Left forelimb (tissue), 1 donor: Measurements from ENCODE around the gene SIRT1.
"Not testable (repeated sequence)": the region's sequence is repeated elsewhere in the genome, so short reads cannot be mapped to it uniquely, and the experiment has no call there.

Source experiments
- DNase-seq: peaks from one replicate; pipeline ENCODE4 v3.0.0-alpha.2; 2018; ENCODE audit warnings: low spot score

Gene SIRT1

GRCh38 chr10:67884313-67884841 is at the start of gene SIRT1:
Gene SIRT1, plus strand, starts transcription at chr10:67884656. Its CDS starts 66 bp downstream, at chr10:67884722.
- DNase-seq: peak; percentile 99

- not testable (repeated sequence) for DNase-seq
These were observed 48.7 kb upstream of the SIRT1 start for GRCh38 chr10:67835541-67836394.

GRCh38 chr10:67836488-67836887 is 48.0 kb upstream of the SIRT1 start:
- DNase-seq: no peak

DNA sequence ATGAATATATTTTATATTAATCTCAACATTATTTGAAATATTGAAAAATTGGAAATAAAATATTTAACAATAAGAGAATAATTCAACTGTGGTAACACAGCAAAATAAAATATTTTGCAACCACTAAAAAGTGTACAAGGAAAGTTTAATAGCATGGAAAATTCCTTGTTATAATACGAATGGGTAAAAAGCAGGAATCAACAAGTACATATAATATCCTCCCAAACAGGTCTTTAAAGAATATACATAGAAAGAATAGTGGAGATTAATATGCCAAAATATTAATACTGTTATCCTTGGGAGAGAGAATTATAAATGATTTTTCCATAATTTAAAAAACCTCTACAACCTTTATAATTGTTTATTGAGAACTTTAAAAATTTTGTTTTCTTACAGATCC is 47.5 kb upstream of the SIRT1 start:
- DNase-seq: no peak

GRCh38 chr10:67837541-67838314 is 46.7 kb upstream of the SIRT1 start, which contains the start of gene DNAJC12:
Gene DNAJC12, minus strand, starts transcription at chr10:67838188. Its CDS starts 177 bp downstream, at chr10:67838011.
- no peak for DNase-seq

GRCh38 chr10:67839511-67839910 is 44.9 kb upstream of the SIRT1 start:
- DNase-seq: not testable (repeated sequence)

DNA sequence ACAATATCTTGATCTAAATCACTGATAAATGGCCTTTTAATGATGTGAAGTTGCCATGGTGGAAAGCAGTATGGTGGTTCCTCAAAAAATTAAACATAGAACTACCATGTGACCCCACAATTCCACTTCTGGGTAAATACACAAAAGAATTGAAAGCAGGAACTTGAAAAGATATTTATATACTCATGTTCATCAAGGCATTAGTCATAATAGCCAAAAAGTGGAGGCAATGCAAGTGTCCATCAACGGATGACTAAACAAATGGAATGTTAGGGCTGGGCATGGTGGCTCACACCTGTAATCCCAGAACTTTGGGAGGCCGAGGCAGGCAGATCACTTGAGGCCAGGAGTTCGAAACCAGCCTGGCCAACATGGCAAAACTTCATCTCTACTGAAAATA is 44.5 kb upstream of the SIRT1 start:
- DNase-seq: no peak

GRCh38 chr10:67841737-67842136 is 42.7 kb upstream of the SIRT1 start:
- no peak for DNase-seq

DNA sequence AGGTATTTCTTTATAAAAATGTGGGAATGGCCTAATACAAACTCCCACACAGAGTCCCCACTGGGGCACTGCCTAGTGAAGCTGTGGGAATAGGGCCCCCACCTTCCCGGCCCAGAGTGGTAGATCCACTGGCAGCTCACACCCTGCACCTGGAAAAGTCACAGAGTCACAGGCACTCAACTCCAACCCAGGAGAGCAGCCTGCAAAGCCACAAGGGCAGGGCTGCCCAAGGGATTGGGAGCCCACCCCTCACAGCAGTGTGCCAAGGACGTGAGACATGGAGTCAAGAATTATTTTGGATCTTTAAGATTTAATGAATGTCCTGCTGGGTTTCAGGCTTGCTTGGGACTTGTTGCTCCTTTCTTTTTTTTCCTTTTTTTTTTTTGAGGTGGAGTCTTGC is 41.2 kb upstream of the SIRT1 start:
- no peak for DNase-seq

- peak; percentile 95 for DNase-seq
These were observed 35.0 kb upstream of the SIRT1 start for GRCh38 chr10:67849331-67850011.

GRCh38 chr10:67851186-67851585 is 33.3 kb upstream of the SIRT1 start:
- DNase-seq: no peak

GRCh38 chr10:67852761-67853160 is 31.7 kb upstream of the SIRT1 start:
- DNase-seq: no peak

DNA sequence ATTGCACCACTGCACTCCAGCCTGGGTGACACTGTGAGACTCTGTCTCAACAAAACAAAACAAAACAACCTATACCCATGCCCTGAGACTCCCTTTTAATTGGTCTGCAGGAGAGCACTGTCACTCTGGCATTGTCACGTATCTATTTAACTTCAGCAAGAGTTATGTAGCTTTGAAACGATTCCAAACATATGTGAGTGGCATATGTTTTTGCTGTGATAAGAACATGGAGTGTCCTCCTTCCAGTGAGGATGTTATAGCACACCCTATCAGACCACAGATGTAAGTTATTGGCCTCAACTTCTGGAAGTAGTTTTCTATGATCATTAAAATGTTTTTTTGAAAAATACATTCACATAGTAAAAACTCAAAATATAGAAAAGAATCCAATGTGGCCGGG is 30.9 kb upstream of the SIRT1 start:
- no peak for DNase-seq

DNA sequence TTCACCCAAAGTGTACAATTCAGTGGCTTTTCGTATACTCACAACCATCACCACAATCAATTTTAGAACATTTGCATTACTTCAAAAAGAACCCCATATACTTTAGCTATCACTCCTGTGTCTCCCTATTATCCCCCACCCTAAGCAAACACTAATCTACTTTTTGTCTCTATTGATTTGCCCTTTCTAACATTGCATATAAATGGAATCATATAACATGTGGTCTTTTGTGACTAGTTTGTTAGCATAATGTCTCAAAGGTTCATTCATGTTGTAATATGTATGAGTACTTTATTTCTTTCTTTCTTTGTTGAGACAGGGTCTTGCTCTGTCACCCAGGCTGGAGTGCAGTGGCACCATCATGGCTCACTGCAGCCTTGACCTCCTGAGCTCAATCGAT is 25.5 kb upstream of the SIRT1 start:
- DNase-seq: no peak

DNA sequence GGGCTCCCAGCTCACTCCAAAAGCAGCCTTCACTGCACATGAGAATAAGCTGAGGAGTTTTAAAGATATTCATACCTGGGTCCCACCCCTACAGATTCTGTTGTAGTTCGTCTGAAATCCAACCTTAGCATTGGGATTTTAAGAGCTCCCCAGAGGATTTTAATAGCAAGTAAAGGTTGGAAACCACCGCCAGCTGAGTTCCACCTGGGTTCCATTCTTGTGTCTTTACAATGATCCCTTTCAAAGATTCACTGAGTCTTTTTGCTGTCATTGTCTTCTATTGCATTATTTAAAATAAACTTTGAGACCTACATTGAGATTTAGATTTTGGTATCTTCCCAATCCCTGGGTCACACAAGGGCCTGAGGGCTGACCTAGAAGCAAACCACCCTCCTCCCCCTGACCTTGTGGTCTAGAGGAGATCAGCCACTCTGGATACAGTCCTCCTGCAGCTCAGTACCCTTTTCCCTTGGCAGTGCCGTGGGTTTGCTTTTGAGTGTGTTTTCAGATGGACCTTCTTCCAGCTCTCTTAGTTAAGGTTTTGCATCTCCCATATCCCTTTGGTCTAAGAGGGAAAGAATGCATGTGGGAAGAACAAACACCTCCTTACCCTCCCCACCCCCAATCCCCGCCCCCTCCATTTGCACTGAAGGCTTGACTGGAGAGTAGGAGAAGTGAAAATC is 22.6 kb upstream of the SIRT1 start:
- DNase-seq: no peak

GRCh38 chr10:67863094-67863493 is 21.4 kb upstream of the SIRT1 start:
- no peak for DNase-seq

DNA sequence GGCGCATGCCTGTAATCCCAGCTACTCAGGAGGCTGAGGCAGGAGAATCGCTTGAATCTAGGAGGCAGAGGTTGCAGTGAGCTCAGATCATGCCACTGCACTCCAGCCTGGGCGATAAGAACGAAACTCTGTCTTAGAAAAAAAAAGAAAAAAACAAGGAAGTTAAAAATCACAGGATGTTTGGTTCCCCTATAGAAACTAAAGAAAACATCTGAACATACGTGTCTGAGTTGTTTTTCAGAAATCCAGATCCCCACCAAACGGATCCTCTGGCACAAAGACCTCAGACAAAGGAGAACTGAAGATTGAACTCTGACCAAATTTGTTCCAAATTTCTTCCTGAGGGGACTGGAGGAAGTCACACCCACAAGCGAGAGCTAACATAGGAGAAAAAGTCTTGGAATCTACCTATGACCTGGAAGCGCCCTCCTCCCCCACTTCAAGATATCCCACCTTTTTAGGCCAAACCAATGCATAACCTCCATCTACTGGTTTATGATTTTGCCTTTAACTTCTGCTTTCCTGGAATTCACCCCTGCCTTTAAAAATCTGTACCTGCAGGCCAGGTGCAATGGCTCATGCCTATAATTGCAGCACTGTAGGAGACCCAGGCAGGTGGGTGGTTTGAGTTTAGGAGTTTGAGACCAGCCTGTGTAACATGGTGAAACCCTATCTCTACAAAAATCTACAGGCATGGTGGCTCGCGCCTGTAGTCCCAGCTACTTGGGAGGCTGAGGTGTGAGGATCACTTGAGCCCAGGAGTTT is 19.7 kb upstream of the SIRT1 start:
- no peak for DNase-seq

DNA sequence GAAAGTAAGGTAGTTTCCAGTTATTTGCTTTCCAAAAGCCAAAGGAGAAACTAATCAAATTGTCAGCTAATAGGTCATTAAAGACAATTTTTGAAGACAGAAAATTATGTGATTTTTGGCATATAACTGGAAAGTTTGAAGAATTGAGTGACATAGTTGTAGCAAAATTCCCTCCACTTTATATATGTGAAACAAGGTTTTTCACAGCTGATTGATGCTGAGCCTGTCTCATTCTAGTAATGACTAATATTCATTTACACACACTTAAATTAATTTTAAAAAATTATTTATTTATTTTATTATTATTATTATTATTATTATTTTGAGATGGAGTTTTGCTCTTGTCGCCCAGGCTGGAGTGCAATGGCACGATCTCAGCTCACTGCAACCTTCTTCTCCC is 16.3 kb upstream of the SIRT1 start:
- DNase-seq: no peak

DNA sequence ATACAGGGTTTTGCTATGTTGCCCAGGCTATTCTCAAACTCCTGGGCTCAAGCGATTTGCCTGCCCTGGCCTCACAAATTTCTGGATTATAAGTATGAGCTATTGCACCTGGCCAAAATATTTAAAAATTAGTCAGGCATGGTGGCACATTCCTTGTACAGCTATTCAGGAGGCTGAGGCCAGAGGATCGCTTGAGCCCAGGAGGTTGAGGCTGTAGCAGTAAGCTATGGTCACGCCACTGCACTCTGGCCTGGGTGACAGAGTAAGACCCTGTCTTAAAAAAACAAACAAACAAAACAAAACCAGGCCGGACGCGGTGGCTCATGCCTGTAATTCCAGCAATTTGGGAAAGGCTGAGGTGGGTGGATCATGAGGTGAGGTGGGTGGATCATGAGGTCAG is 14.5 kb upstream of the SIRT1 start:
- DNase-seq: no peak

GRCh38 chr10:67875340-67876238 is 8.9 kb upstream of the SIRT1 start:
- DNase-seq: no peak
